H1 (cell line): ENCODE measurements around the gene NUBP2. TPM values are rescaled to one million over a fixed set of nuclear protein-coding genes. Genes with fewer than 3 reads are reported as not detected.

Source experiments
- CTCF ChIA-PET: fragments of 300-600 bp; sonication (Branson Sonifier 250); formaldehyde crosslinking; loops from one replicate; lab custom pipeline; 2021; ENCODE audit not compliant: partially characterized antibody; lab: Charles Lee
- POLR2A ChIA-PET: fragments of 300-600 bp; sonication (Branson Sonifier 250); formaldehyde crosslinking; loops from one replicate; lab custom pipeline; 2021; ENCODE audit warnings: inconsistent platforms; ENCODE audit not compliant: partially characterized antibody; lab: Charles Lee
- DNase-seq, 2 experiments: peaks; one replicate each; pipeline versions ENCODE4 v3.0.0 to v3.0.0-alpha.2; 2010 to 2022; ENCODE audit warnings: low spot score in 2 of 2, low read depth in 1 of 2, mixed read lengths in 1 of 2
- FAIRE-seq: peaks from 2 replicates; lab custom pipeline; 2011; peaks lifted over from hg19 to GRCh38; lab: Jason Lieb, UNC
- H2AFZ ChIP-seq: 2 replicates; pipeline ENCODE4 v1.8.1; 2012; ENCODE audit warnings: low read length, inconsistent platforms
- H2AK5ac ChIP-seq: 2 replicates; pipeline ENCODE4 v1.6.1; 2013; ENCODE audit warnings: low read depth, low read length
- H2BK120ac ChIP-seq: replicated peaks from 2 replicates; pipeline ENCODE3; 2013; ENCODE audit warnings: low read depth, low read length, inconsistent platforms
- H2BK12ac ChIP-seq: 2 replicates; pipeline ENCODE4 v1.6.1; 2013; ENCODE audit warnings: low read depth, low read length
- H2BK15ac ChIP-seq: 2 replicates; pipeline ENCODE4 v1.6.1; 2013; ENCODE audit warnings: low read length
- H2BK20ac ChIP-seq: 2 replicates; pipeline ENCODE4 v1.6.1; 2013; ENCODE audit warnings: low read length
- H2BK5ac ChIP-seq: 2 replicates; pipeline ENCODE4 v1.6.1; 2013; ENCODE audit warnings: low read depth, low read length
- H3K14ac ChIP-seq: 2 replicates; pipeline ENCODE4 v1.6.1; 2013; ENCODE audit warnings: inconsistent platforms; ENCODE audit not compliant: insufficient read length
- H3K18ac ChIP-seq: 2 replicates; pipeline ENCODE4 v1.6.1; 2013; ENCODE audit warnings: low read length; ENCODE audit errors: extremely low read depth
- H3K23ac ChIP-seq: 2 replicates; pipeline ENCODE4 v1.6.1; 2013; ENCODE audit warnings: inconsistent platforms; ENCODE audit not compliant: insufficient read length
- H3K23me2 ChIP-seq: 2 replicates; pipeline ENCODE4 v1.6.1; 2013; ENCODE audit warnings: low read depth, low read length
- H3K27ac ChIP-seq: 2 replicates; pipeline ENCODE4 v1.6.1; 2011; ENCODE audit warnings: low read depth, low read length, inconsistent platforms
- H3K27me3 ChIP-seq, 4 experiments: replicated peaks in 1 of 4; 1 replicate in 1 of 4; 2 replicates in 3 of 4; pipeline versions ENCODE4 v1.6.1 to v1.8.1; 2011 to 2013; ENCODE audit warnings: low read length in 3 of 4, mild to moderate bottlenecking in 3 of 4, inconsistent platforms in 2 of 4, mixed read lengths in 2 of 4, moderate library complexity in 1 of 4; ENCODE audit not compliant: control insufficient read depth in 3 of 4, insufficient read depth in 3 of 4; ENCODE audit errors: extremely low read depth in 1 of 4
- H3K36me3 ChIP-seq, 4 experiments: 2 replicates each; pipeline versions ENCODE4 v1.6.1 to v1.8.1; 2011 to 2013; ENCODE audit warnings: mild to moderate bottlenecking in 4 of 4, low read length in 3 of 4, moderate library complexity in 2 of 4, control low read depth in 1 of 4, inconsistent platforms in 1 of 4; ENCODE audit not compliant: insufficient read depth in 4 of 4, control insufficient read depth in 2 of 4
- H3K4ac ChIP-seq: replicated peaks from 2 replicates; pipeline ENCODE3; 2013; ENCODE audit warnings: low read length, low read depth, mixed read lengths, inconsistent platforms; ENCODE audit not compliant: insufficient read length
- H3K4me1 ChIP-seq, 4 experiments: replicated peaks in 1 of 4; 1 replicate in 1 of 4; 2 replicates in 3 of 4; pipeline versions ENCODE4 v1.6.1 to v1.8.1; 2011 to 2013; ENCODE audit warnings: low read length in 3 of 4, inconsistent platforms in 2 of 4, mixed read lengths in 1 of 4; ENCODE audit not compliant: insufficient read depth in 4 of 4, control insufficient read depth in 3 of 4
- H3K4me2 ChIP-seq, 2 experiments: 2 replicates each; pipeline versions ENCODE4 v1.6.1 to v1.8.1; 2011 to 2013; ENCODE audit warnings: low read depth in 2 of 2, low read length in 2 of 2, control low read depth in 1 of 2, inconsistent platforms in 1 of 2, mild to moderate bottlenecking in 1 of 2; ENCODE audit not compliant: insufficient read depth in 1 of 2
- H3K4me3 ChIP-seq, 4 experiments: fragments of 200-600, 300-600 bp in 1 of 4; sonication (generic), shearing (Covaris generic), sonication (Bioruptor Twin) in 1 of 4; 2 replicates each; pipeline versions ENCODE4 v1.5.1 to v1.8.1; 2011 to 2016; ENCODE audit warnings: low read length in 4 of 4, low read depth in 3 of 4, control low read depth in 2 of 4, inconsistent platforms in 2 of 4, mild to moderate bottlenecking in 2 of 4, mixed read lengths in 1 of 4, moderate library complexity in 1 of 4; ENCODE audit not compliant: insufficient read depth in 2 of 4; ENCODE audit errors: extremely low read depth in 1 of 4
- H3K56ac ChIP-seq: replicated peaks from 2 replicates; pipeline ENCODE3; 2013; ENCODE audit warnings: low read depth, mild to moderate bottlenecking, mixed read lengths, low read length, inconsistent platforms; ENCODE audit not compliant: insufficient read length
- H3K79me1 ChIP-seq: 2 replicates; pipeline ENCODE4 v1.6.1; 2013; ENCODE audit warnings: low read depth, low read length, control low read depth
- H3K79me2 ChIP-seq, 2 experiments: 2 replicates each; pipeline versions ENCODE4 v1.6.1 to v1.8.1; 2012 to 2013; ENCODE audit warnings: low read length in 2 of 2, mild to moderate bottlenecking in 2 of 2, inconsistent platforms in 1 of 2; ENCODE audit not compliant: insufficient read depth in 2 of 2, control insufficient read depth in 1 of 2
- H3K9ac ChIP-seq, 4 experiments: replicated peaks in 1 of 4; 1 replicate in 1 of 4; 2 replicates in 3 of 4; pipeline versions ENCODE4 v1.6.1 to v1.8.1; 2011 to 2013; ENCODE audit warnings: low read depth in 3 of 4, low read length in 3 of 4, control low read depth in 2 of 4, mild to moderate bottlenecking in 2 of 4, moderate library complexity in 2 of 4, inconsistent platforms in 1 of 4; ENCODE audit errors: extremely low read depth in 1 of 4
- H3K9me3 ChIP-seq, 2 experiments: 2 replicates each; pipeline versions ENCODE4 v1.6.1 to v1.8.1; 2012 to 2013; ENCODE audit warnings: mild to moderate bottlenecking in 2 of 2, moderate library complexity in 2 of 2, control low read depth in 1 of 2, inconsistent platforms in 1 of 2, low read depth in 1 of 2, low read length in 1 of 2, mixed read lengths in 1 of 2; ENCODE audit not compliant: insufficient read depth in 2 of 2
- H4K20me1 ChIP-seq, 2 experiments: replicated peaks in 1 of 2; 2 replicates each; pipeline versions ENCODE3 to v1.8.1; 2011 to 2013; ENCODE audit warnings: inconsistent platforms in 2 of 2, low read length in 2 of 2, mild to moderate bottlenecking in 1 of 2; ENCODE audit not compliant: insufficient read depth in 2 of 2, control insufficient read depth in 1 of 2
- H4K5ac ChIP-seq: 2 replicates; pipeline ENCODE4 v1.6.1; 2013; ENCODE audit warnings: low read length, low read depth, mixed read lengths, inconsistent platforms; ENCODE audit not compliant: insufficient read length
- H4K8ac ChIP-seq: 2 replicates; pipeline ENCODE4 v1.8.0; 2013; ENCODE audit warnings: mild to moderate bottlenecking, moderate library complexity, low read length, inconsistent platforms; ENCODE audit not compliant: insufficient read depth; ENCODE audit errors: extremely low read depth
- H4K91ac ChIP-seq: replicated peaks from 2 replicates; pipeline ENCODE3; 2013; ENCODE audit warnings: low read length, mixed read lengths, inconsistent platforms; ENCODE audit not compliant: insufficient read length
- JUND ChIP-seq: IDR thresholded peaks from 2 replicates; pipeline ENCODE4 v1.6.1; 2011; ENCODE audit warnings: mild to moderate bottlenecking, improper control_type of control experiment, low read length
- WGBS, 2 experiments: shearing (Covaris generic) in 1 of 2; methylation state at CpG; one replicate each; pipeline versions ENCODE4 v1.1.6 to v1.1.7; 2013 to 2015; ENCODE audit warnings: low lambda C conversion rate in 2 of 2, mixed read lengths in 2 of 2, inconsistent platforms in 1 of 2, low coverage in 1 of 2, missing lambda C conversion rate in 1 of 2; ENCODE audit not compliant: insufficient replicate concordance in 2 of 2, insufficient coverage in 1 of 2, insufficient read length in 1 of 2; ENCODE audit errors: extremely low coverage in 1 of 2, missing lambda C conversion rate in 1 of 2; 5-methylcytosine and 5-hydroxymethylcytosine counted together
- polyA plus RNA-seq, 7 experiments: library from polyadenylated mRNA; depleted of rRNA in 3 of 7; stranded (reverse) in 5 of 7; unstranded in 2 of 7; fragments of >200 nt in 5 of 7; fragments of 200-250 nt in 2 of 7; gene quantifications; 1 replicate in 5 of 7; 2 replicates in 1 of 7; 4 replicates in 1 of 7; pipeline versions ENCODE4 v1.2.1 to v1.2.3, GENCODE V29; 2011 to 2013; ENCODE audit warnings: missing spikeins in 2 of 7, mixed read lengths in 2 of 7
- total RNA-seq: library from RNA; stranded (reverse); fragmentation: NEBNext Ultra II Directional; extraction: Animal tissue kit (Norgen Biotek cat#: 25700); gene quantifications from 2 replicates; pipeline ENCODE4 v1.2.1, GENCODE V29; 2021
- TF ChIP-seq, protein P1 (sequence below): IDR thresholded peaks from 2 replicates; pipeline ENCODE4 v1.6.1; 2012; ENCODE audit warnings: inconsistent platforms

The NUBP2 gene
- total and polyA plus RNA-seq, 2 of the 8 experiments (the other 6 are each of a cell fraction or from before 2014, with no cell fraction given): 70.3 to 96.9 TPM

DNA sequence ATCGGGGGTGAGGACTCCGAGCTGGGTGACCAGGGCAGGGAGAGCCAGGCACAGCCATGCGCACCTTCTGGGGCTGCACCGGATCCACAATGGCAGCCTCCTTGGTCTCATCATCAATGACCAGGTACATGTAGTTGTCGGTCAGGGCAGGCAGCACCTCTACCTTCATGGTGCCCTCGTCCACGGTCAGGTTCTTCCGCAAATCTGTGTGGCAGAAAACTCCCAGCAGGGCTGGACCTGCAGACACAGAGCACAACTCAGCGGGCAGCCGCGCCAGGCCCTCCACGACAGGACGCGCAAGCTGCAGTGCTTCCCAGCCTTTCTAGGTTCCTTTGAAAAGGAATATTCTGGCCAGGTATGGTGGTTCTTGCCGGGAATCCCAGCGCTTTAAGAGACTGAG is 40.0 kb downstream of the NUBP2 start:
- H2BK20ac ChIP-seq: no peak overlapping the region
- no peak overlapping the region for H2AFZ ChIP-seq
- H4K20me1 ChIP-seq: peaks cover 4 to 12% of the 10 kb centered on the region in 2 experiments
- 84% methylated on average over 15 of the region's 16 CpGs; no CpG with 5 or more reads in 1 of the 2 experiments for WGBS, 2 experiments
- peaks cover 0 to 7% of the 10 kb centered on the region in 2 experiments; a peak in 2 of 4 replicates for H3K79me2 ChIP-seq
- ChIA-PET POLR2A (interaction anchor here (1.6 to 1.8 kb wide), 2 partner anchors 20 to 52 kb away, joined by 4 read pairs; no protein-coding TSS in a partner anchor), CTCF (interaction anchor here (1.1 to 2.2 kb wide), 5 partner anchors 26 to 117 kb away, joined by 3 to 11 read pairs (median 4); partner anchors contain the start of gene MAPK8IP3)
- H3K9ac ChIP-seq: no peak overlapping the region
- DNase-seq (no peak), FAIRE-seq (no peak)
- H4K91ac ChIP-seq: no peak overlapping the region
- no peak overlapping the region for H3K23ac ChIP-seq
- H3K9me3 ChIP-seq: no peaks in the 10 kb centered on the region
- H4K5ac ChIP-seq: no peak overlapping the region
- peaks cover 3% of the 10 kb centered on the region; the same call in 1 of the 2 replicates for H3K23me2 ChIP-seq
- H3K36me3 ChIP-seq: peaks cover 0 to 2% (median 0%) of the 10 kb centered on the region in 4 experiments; a peak in 2 of 8 replicates
- peaks cover 0 to 10% (median 3%) of the 10 kb centered on the region in 4 experiments; a peak in 5 of 7 replicates for H3K4me1 ChIP-seq
- no peak overlapping the region for H3K18ac ChIP-seq
- H3K4me3 ChIP-seq: no peak overlapping the region
- H3K56ac ChIP-seq: no peak overlapping the region
- H2AK5ac ChIP-seq: no peak overlapping the region
- H3K27me3 ChIP-seq: peaks cover 0 to 5% (median 0%) of the 10 kb centered on the region in 4 experiments; a peak in 3 of 7 replicates
- TF ChIP-seq JUND: no peak
- TF ChIP-seq, protein P1, sequence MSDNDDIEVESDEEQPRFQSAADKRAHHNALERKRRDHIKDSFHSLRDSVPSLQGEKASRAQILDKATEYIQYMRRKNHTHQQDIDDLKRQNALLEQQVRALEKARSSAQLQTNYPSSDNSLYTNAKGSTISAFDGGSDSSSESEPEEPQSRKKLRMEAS: no peak
- no peak overlapping the region for H3K4me2 ChIP-seq
- H4K8ac ChIP-seq: no peak overlapping the region
- peaks cover 7% of the 10 kb centered on the region; the same call in 1 of the 2 replicates for H3K79me1 ChIP-seq
- H2BK5ac ChIP-seq: no peak overlapping the region
- no peak overlapping the region for H3K27ac ChIP-seq
- no peak overlapping the region for H3K14ac ChIP-seq
- H2BK15ac ChIP-seq: no peak overlapping the region
- H2BK120ac ChIP-seq: no peak overlapping the region
- no peak overlapping the region for H2BK12ac ChIP-seq
- H3K4ac ChIP-seq: no peak overlapping the region
